ENCODE data around the gene DNAJB13. TPM values are rescaled to one million over a fixed set of nuclear protein-coding genes. Genes with fewer than 3 reads are reported as not detected.
"Not testable (repeated sequence)": the region's sequence is repeated elsewhere in the genome, so short reads cannot be mapped to it uniquely, and the experiment has no call there.

Gene DNAJB13, protein sequence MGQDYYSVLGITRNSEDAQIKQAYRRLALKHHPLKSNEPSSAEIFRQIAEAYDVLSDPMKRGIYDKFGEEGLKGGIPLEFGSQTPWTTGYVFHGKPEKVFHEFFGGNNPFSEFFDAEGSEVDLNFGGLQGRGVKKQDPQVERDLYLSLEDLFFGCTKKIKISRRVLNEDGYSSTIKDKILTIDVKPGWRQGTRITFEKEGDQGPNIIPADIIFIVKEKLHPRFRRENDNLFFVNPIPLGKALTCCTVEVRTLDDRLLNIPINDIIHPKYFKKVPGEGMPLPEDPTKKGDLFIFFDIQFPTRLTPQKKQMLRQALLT
- 0.44 TPM for polyA plus RNA-seq (ENCODE audit: insufficient read length)

DNA sequence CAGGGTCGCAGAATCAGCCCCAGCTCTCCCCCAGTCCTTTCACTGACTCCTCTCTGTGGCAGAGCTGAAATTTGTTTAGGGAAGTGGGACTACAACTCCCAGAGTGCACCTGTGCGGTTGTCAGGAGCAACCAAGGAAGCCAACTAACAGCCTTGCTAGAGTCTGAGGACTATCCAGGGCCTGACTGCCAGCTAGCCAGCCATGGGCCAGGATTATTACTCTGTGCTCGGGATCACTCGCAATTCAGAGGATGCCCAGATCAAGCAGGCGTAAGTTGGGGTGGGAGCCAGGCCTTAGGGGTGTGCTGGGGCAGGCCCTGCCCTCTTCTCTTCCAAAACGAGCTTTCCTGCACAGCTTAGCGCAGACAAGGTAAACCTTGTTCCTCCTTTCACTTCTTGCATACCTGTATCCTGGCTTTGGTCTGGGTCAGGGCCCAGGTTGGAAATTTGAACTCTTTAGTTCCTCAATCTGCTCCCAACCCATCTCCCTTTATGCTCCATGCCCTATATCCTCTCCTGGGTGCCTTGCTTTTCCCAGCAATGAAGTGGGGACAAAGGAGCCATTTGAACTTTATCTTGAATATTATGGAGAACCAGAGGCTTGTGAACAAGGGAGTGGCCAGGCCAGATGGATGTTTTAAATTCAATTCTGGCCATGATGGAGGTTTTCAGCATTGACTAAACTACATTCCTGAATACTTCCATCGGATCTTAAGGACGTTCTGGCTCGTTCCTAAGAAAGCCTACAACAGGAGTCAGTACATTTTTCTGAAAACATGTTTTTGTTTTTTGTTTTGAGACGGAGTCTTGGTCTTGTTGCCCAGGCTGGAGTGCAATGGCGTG is at the start of gene DNAJB13:
DNAJB13 (plus strand) TSS at position 158 of the 842 bp plus-strand sequence; CDS start at position 202, 44 bp downstream.
- no peak for DNase-seq

DNA sequence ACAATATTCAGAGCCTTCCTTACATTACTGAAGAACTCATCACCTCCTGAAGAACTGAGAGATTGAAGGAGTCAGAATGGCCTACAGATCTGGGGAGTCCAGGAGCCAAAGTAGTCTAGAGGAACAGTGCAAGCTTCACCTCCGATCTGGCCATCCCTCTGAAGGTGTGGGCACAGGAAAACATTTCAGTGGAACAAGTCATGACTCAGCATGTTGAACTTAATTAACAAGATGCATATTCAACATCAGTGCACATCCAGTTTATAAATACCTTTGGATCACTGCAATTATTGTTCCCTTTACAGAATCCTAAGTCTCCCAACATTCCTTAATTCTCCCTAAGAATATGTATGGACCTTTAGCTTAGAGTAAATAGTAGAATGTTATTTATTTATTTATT is 48.5 kb upstream of the DNAJB13 start:
- DNase-seq: no peak

DNA sequence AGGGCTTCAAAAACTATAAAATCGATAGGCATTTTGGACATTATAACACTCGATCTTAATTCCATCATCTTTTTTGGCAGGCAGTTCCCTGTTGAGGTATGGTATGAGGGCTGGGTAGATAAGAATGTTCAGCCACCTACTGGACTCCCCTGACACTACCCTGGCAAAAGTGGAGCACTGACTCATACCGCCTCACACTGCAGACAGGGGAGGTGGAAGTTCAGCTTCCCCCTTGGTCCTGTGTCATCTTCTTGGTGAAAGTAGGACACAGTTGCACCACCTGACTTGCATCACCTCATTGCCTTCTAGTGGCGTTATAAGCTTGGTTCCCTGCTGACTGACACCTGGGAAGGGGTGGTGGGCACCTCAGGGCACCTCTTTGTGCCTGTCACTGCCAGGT is 43.6 kb upstream of the DNAJB13 start:
- DNase-seq: no peak

DNA sequence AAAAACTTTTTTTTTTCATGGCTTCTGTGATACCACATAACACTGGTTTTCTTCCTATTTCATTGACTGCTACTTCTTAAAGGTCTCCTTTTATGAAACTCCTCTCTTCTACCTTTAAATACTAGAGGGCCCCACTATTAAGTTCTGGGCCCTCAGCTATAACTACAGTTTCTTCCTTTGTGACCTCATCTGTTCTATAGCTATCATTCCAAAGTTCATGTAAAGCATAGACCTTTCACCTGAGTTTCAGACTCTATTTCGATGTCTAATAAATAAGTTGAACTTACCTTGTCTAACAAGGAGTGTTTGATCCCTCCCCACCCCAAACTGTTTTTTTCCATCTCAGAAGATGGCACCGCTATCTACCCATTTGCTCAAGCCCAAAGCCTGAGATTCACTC is 38.8 kb upstream of the DNAJB13 start:
- DNase-seq: no peak

DNA sequence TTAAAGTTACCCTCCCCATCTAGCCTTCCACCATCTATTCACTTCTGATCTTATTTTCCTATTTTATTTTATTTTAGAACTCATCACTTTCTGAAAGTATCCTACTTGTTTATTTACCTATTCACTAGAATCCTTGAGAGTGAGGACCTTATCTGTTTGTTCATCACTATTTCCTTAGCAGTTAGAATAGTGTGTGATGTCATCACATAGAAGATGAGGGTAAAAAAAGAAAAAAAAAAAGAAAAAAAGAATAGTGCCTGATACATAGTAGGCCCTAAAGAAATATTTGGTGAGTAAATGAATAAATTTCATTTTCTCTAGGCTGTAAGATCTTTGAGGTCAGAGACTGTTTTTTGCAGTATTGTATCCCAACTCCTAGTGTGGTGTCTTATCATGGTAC is 37.4 kb upstream of the DNAJB13 start:
- no peak for DNase-seq

DNA sequence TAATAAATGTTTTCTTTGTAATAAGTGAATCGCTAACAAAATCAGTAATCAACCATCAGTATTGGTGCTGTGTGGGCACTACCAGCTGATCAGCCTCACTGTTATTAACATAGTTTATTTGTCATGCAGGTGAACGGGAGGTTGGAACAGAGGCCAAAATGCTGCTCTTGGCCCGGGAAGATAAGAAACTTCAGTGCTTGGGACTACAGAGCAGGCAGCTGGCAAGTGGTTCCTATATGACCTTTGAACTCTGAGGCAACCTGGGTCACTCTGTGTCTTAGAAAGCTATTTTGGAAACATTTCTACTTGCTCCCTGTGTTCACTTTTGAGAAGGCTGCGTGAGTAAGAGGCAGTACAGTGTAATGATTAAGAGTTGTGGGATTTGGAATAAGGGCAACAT is 36.5 kb upstream of the DNAJB13 start:
- no peak for DNase-seq

DNA sequence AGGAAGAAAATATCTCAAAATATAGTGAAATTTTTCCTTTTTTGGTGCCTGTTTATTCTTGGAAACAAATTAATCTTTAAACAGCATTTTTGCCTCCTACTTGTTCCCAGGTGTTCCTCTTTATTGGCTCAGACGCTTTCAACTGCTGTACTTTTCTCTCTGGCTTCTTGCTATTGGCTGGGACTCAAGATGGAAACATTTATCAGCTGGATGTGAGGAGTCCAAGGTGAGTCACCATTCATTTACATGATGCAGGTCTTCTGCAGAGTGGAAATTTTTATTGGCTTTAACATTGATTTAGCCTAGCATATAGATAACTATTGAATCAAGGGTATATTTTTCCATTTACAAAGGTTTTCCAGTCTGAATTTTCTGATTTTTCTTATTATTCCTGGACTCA is 34.4 kb upstream of the DNAJB13 start:
- DNase-seq: no peak

DNA sequence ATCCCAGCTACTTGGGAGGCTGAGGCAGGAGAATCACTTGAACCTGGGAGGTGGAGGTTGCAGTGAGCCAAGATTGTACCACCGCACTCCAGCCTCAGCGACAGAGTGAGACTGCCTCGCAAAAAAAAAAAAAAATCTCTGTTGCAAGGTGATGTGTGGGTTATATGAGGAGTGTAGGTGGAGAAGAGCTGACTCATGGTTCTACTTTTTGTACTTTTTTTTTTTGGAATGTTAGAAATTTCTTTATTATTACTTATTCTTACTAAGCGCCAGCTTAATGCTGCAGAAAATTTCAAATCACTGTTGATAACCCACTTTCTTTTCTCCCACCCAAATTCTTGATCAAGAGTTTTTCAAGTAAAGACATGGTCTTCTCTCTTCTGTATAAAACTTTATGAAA is 29.6 kb upstream of the DNAJB13 start:
- DNase-seq: no peak

DNA sequence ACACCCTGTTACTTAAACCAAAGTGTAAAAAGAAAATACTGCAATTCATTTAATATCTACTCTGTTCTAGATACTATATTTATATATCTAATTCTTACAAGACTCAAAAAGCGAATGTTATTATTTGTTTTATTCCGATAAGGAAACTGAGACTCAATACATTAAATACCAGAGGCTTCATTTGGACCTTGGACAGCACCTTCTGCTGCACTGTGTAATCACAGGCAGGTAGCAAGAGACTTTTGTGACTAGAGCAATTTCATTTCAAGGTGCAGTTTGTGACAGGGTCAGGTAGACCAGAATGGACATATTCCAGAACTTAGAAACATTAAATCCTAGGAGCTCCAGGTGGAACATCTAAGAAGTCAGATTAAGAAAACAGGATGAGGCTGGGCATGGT is 21.4 kb upstream of the DNAJB13 start:
- DNase-seq: no peak

DNA sequence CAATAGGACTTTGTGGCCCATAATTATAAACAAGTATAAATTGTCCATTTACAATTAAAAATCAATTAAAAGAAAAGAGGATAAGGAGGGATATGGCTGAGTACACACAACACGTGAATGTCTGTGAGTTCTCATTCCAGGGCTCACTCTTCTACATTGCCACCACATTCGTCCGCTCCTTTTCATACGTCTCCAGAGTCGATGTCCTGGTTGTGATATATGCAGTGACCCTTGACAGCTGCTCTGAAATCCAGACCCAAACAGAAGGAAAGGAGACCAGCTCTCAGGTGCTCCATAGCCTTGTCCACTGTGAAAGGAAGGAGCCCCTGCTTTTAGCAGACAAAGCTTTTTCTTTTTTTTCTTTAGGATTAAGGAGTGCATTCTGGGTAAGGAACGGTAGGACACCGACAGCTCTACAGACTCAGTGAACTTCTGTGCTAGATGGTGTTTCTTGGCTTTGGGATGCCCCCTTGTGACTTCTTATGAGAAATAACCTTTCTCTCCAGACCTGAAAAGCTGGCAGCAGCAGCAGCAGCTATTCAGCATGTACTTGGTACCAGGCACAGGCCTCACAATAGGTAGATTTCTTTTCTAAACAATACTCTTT is 19.7 kb upstream of the DNAJB13 start:
- no peak for DNase-seq

DNA sequence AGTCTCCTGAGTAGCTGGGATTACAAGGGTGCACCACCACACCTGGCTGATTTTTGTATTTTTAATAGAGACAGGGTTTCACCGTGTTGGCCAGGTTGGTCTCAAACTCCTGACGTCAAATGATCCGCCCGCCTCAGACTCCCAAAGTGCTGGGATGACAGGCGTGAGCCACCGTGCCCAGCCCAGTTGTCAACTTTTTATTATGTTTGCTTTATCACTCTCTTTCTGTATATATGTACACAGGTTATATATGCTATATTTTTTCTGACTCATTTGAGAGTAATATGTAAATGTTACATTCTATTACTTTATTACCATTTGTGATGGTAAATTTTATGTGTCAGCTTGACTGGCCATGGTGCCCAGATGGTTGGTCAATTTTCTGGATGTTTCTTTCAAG is 18.9 kb upstream of the DNAJB13 start:
- DNase-seq: no peak

DNA sequence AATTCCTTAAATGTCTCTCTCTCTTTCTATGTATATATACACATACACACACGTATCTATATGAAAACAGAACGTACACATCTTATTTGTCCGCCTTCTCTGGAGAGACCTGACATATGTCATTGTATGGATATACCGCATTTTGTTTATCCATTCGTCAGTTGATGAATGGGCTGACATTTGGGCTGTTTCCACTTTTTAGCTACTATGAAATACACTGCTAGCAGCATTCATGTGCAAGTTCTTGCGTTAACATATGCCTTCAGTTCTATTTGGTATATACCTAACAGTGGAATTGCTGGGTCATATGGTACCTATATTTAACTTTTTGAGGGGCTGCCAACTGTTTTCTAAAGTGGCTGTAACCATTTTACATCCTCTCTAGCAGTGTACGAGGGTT is 18.0 kb upstream of the DNAJB13 start:
- DNase-seq: no peak

DNA sequence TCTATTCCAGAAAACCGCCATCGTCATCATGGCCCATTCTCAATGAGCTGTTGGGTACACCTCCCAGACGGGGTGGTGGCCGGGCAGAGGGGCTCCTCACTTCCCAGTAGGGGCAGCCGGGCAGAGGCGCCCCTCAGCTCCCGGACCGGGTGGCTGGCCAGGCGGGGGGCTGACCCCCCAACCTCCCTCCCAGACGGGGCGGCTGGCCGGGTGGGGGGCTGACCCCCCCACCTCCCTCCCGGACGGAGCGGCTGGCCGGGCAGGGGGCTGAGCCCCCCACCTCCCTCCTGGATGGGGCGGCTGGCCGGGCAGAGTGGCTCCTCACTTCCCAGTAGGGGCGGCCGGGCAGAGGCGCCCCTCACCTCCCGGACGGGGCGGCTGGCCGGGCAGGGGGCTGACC is 14.8 kb upstream of the DNAJB13 start:
- DNase-seq: not testable (repeated sequence)

DNA sequence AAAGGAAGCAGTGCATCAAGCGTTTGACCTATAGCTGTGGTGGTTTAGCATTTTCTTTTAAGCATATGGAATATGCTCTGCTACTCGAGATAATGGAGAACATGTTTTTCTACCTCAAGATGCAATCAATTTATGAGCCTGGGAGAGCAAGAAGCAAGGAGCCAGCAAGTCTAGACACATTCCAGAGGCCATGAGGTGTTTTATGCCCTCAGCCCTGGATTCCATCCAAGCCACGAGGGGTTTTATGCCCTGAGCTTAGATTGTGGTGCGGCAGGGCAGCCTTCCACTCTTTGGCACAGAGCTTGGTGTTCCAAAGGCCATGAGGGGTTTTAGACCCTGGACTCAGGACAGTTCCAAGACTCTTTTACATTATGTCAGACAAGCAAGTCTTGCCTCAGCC is 11.7 kb upstream of the DNAJB13 start:
- DNase-seq: no peak

DNA sequence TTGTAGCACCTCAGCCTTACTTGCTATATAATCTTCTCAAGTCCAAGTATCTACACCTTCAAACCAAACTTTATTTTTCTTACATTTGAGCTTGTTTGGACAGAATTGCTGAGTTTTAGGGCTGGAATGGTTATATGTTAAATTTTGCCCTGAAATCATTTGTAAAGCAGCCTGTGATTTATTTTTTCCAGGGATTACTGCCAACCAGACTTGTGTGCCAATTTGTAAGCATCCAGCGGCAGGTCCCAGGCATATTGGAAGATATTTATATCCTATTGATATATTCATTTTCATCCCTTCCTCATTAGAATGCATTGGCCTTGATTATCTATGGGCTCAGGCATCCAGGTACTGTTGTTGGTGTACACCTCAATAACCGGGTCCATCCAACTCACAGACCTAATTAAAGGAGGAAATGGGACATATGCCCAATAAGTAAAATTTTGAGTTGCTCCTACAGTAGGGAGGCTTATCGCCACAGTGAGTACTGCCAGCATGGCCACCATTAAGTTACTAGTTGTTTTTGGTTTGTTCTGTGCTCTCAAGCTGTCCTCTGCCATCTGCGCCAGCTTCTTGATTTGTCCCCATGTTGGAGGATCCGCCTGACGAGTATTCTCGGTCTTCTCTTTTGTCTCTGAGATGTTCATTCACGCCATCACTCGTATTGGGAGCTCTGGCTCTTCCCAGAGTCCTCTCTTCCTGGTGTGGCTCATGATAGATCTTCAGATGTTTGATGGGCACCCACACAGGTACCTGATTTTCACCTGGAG is 9.8 kb upstream of the DNAJB13 start:
- DNase-seq: peak; percentile 30

DNA sequence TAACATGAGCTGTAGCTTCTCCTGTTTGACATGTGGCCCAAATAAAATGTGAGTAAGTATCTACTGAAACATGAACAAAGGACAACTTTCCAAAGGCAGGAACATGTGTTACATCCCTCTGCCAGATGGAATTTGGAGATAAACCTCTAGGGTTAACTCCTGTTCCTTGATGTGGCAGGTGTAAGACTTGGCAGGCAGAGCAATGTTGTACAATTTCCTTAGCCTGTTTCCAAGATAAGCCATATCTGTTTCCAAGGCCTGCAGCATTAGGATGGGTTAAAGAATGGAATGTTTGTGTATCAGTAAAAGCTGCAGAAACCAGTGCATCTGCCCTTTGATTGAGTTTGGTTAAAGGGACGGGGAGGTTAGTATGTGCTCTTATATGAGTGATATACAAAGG is 8.8 kb upstream of the DNAJB13 start:
- DNase-seq: no peak

DNA sequence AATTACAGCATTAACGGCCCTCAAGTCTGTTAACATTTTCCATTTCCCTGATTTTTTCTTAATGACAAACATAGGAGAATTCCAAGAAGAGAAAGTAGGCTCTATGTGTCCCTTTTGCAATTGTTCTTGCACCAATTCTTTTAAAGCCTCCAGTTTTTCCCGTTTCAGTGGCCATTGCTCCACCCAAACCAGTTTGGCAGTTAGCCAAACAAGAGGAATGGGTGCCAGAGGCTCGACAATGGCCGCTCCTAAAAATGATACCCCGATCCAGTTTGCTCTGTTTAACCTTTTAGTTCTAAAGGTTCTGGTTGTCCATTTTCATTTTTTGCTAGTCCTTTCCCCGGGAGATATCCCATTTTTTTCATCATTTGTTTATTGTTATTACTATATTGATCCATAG is 6.7 kb upstream of the DNAJB13 start:
- no peak for DNase-seq

DNA sequence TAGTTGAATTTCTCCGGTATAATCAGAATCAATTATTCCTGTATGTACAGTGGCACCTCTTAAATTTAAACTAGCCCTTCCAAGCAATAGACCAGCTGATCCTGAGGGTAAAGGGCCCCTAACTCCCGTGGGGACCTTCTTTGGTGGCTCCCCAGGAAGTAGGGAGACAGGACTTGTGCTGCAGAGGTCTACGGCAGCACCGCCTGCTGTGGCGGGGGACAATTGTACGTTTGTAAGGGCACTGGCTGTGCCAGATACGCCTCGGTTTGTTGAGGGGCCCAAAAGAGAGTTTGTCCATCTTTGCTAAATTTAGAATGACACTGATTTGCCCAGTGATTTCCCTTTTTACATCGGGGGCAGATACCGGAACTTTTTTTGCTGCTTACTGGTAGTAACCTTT is 5.9 kb upstream of the DNAJB13 start:
- DNase-seq: no peak

DNA sequence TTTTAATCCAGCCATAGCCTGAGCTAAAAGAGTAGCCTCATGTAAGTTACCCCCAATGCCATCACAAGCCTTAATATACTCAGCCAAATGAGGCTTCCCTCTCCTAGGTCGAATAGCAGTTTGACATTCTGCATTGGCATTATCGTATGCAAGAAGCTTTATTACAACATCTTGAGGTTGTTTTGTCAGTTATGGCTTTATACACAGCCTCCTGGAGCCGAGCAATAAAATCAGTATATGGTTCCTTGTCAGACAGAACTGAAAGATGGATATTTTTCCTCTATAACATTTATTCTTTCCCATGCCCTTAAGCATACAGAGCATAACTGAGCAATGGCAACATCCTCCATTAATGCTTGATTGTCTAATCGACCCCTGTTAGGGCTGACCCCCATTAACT is 5.4 kb upstream of the DNAJB13 start:
- no peak for DNase-seq

DNA sequence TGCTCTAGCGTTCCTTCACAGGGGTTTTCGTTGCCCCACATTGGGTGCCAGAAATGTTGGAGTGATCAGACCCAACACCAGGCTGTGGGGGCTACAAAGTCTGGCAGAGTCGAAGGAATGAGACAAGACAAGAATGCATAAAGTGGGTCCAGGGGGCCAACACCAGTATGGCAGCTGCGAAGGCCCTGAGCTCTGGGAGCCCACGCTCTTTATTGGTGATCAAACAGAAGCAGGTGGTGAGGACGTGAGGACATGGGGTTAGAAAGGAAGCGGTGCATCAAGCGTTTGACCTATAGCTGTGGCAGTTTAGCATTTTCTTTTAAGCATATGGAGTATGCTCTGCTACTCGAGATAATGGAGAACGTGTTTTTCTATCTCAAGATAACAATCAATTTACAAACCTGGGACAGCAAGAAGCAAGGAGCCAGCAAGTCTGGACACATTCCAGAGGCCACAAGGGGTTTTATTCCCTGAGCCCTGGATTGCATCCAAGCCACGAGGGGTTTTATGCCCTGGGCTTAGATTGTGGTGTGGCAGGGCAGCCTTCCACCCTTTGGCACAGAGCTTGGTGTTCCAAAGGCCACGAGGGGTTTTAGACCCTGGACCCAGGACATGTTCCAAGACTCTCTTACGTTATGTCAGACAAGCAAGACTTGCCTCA is 3.9 kb upstream of the DNAJB13 start:
- DNase-seq: no peak

DNA sequence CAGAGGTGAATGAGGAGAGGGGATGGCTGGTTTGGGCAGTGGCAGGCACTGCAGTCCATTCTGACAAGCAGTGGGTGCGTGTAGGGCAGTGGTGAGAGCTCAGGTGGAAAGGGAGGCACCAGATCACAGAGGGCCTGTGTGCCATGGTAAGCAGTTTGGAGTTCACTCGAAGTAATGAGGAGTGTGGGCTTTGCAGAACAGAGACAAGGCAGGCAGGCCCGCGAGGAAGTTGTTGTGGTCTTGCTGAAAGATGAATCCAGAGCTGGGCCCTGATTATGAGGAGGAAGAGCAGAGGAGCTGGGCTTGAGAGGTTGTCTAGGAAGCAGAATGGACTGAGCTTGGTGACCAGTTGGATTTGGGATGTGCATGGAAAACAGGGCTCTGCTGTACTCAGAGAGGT is 1.6 kb upstream of the DNAJB13 start:
- DNase-seq: no peak

DNA sequence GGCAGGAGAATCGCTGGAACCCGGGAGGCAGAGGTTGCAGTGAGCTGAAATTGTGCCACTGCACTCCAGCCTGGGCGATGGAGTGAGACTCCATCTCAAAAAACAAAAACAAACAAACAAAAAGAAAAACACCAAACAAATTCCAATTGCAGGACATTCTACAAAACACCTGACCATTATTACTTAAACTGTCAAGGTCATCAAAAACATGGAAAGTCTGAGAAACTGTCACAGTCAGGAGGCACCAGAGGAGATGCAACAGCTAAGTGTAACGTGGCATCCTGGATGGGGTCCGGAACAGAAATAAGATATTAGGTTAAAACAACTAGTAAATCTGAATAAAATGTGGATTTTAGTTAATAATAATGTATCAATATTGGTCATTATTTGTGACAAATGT is 914 bp upstream of the DNAJB13 start:
- DNase-seq: no peak

All from hindlimb muscle (tissue), 1 donor.